NCI-H2196 treated with DMSO at 0.1 percent for 48 hours (cell line): Measurements from ENCODE around the gene ALK.

Source experiments
- DNase-seq: peaks from one replicate; lab custom pipeline; 2025; ENCODE audit not compliant: unreplicated experiment; lab: John Stamatoyannopoulos, UW

Gene ALK

DNA sequence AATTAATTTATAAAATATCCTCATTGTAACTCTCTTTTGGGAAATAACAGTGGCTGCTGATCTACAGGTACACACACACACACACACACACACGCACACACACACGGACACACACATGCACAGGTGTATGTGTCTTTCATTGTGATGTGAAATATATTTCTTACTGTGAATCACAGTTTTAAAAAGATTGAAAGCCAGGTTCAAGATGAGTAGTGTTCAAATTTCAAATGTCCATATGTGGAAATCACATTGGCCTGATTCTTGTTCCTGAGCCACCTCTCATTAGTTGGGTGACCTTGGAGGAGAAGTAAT is 372.4 kb downstream of the ALK start:
- no peak for DNase-seq

DNA sequence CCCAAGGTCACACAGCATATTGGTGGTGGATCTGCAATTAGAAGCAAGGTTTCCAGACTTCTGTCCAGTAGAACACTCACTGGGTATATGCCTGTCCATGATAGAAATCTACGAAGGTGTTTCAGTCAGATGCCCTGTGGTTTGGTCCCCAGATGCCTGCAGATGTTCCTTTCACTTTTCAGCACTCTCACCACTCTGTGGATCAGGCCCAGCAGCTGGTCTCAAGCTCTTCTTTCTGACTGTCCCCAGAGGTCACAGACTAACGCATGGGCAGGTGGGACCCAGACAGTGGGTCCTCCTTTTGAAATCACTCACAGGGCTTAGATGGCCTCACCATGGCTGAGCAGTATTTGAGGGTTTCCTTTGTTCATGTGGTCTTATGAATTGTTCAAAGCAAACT is 376.5 kb downstream of the ALK start:
- DNase-seq: no peak

DNA sequence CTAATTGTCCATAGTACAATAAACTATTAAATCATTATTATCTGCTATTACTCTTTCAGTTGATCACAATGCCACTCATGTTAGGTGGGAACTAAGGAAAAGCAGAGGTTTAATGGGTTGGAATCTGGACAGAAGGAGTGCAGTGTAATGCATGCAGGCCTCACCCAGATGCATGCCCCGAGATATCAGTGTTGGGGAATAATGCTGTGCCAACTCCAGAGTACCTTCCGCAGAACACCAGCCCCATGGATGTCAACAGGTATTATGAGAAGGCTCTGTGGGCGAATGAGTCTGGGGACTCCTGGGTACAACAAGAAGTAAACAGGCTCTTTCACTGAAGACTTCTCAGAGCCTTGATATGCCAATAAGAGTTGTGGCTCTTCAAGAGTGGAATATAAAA is 377.4 kb downstream of the ALK start:
- no peak for DNase-seq

DNA sequence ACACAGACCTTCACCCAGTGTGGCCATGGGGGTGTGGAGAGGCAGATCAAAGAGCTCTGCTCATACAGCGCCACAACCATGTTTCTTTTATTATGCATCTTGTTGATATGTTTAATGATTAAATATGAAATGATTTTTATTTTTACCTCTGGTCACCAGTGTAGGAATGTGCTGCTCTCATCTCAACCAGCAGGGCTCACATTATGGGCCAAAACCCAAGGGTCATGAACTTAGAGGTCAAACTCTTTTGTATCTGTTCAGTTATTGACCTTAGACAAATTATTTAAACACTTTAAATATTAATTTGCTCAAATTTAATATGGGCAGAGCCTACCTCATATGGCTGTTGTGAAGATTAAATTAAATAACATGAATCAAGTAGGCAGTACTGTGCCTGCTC is 386.2 kb downstream of the ALK start:
- DNase-seq: no peak

DNA sequence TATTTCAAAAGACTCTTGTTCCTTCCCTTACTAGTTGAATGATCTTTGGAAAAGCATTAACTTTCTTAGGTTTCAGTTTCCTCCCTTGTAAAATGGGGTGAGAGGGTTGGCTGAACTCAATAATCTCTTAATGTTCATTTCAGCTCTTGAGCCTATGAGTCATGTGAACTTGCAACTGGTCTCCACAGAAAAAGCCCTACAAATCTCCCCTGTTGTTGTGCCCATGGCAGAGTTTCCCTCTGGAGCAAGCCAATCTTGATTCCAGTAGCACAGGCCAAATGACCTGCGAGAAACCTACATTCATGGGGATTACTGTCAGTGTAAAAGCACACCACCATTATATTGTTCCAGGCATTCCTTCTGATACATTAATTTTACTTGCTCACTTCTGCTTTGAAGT is 388.9 kb downstream of the ALK start:
- DNase-seq: no peak

DNA sequence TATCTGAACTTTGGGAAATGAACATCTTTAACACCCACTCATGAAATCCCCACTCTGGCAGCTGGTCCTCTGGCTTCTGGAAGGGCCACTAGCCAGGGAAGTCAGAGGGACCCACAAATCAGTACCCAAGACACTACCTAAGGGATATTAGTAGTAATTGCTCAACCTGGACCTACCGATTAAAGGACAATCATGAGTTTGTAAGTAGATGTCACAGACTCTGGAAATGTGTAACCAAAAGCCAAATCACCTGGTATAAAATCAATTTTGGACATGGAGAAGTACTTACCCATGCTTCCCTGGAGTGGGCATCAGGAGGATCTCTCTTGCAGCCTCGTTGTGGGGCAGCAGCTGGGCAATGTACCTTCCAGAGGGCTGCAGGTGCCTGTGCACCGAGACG is 389.8 kb downstream of the ALK start:
- DNase-seq: no peak

DNA sequence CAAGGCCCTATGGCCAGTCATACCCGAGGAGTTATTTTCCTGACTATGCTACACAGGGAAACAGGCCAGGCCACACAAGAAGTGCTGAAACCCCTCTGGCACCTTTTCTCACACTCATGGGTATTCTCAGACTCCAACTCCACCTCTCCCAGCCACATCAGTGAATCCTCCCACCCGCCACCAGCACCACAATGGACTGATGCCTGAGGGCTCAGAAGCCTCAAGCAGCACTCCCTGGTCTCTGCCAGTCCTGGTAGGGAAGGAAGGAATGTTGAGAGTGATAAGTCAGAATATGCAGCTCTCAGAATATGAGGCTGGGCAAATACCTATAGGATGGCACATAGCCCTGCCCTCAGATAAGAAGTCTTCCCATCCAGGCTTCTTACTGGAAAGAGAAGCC is 391.1 kb downstream of the ALK start:
- DNase-seq: no peak

DNA sequence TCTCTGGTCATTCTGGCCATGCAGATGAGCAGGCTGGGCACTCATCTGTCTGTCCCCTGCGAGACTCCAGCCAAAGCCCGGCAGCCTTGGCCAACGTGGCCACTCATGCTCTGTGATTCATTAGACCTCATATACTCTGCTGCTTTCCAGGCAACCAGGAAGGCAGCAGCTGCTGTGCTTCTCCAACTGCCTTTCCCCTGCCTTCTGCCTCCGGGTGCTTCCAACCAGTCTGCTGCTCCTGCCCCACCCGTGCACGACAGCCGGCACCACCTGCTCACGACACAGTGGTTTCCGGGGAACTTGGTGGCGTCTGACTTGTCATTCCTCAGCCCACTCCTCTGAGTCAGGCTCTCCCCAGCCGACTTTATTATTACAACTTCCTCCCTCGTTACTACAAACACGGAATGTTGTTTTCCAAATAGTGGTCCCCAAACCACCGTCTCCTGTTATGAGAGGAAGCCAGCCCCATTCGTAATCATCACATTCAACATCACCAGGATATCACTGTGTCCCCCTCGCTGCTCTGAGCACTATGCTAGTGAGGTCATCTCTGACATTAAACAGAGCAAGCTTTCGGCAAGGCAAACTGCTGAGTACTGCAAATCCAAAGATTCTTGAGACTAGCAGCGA is 392.4 kb downstream of the ALK start:
- DNase-seq: no peak

DNA sequence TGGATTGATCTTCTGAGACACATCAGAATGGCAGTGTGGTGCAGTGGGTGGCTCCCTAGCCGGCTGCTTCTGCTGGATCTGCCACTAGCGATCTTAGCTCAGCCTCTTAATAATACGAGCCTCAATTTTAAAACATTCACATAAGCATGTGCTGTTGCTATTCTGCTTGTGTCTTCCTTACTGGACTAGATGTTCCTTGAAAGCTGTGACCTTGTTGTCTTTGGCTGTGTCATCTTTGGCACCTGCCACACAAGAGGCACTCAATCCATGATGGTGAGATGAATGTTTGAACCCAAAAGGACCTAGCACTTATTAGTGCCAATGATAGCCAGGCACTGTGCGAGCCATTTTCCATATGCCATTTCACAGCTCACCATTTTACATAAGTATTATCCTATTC is 393.0 kb downstream of the ALK start:
- DNase-seq: no peak

DNA sequence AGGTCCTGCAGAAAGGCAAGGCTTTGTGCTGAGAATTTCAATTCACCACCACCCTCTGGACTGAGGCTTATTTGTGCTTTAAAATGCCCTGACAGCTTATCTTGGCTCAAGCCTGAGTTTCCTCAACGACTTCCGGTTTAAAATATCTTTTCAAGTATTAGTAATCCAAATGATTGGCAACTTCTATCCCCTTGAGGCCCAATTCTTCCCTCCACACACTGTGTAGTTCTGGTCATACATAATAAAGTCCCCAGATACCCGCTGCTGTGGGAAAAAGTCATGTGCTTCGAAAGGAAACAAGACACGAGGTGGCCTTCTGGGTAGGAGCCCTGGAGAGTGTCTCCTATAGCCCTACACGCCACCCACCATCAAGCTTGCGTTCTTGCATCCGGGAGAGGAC is 393.4 kb downstream of the ALK start:
- DNase-seq: no peak

DNA sequence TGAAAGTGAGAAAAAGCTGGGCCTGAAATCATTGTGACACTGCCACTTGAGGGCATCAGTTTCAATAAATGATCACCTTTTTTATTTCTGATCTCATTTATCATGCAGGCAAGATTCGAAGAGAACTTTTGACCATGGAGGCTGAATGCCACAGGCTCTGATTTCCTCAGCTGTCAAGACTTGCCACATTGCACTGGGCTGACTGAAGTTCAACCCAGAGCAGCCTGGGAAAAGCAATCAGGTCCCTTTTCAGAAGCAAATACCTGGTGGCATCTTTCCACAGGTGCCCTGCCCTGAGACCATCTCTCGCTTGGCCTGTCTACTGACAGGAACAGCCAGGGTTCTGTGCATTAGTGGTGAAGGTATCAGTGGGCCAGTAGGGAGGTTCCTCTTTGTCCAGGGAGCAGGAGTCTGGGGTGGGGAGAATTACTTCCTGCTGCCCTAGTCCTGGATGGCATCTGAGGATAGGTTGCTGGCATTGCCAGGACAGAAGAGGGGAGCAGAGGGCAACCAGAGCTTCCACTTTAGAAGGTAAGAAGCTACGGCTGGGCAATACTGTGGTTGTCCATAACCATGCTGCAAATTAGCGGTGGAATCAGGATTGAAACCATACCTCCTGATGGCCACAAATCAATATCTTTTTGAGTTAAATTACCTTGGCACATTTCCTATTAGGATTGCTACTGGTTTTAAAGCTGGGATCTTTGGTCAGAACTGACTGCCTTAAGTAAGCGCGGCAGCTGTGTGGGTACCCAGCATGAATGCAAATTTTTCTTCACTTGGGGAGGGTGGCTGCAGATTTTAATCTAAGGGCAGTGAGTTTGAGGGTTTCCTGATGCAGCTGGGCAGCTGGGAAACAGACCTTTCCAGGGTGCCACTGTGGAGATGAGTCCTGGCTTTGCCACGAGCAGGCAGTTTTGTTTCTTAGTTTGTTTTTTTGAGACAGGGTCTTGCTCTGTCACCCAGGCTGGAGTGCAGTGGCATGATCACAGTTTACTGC is 394.5 kb downstream of the ALK start:
- DNase-seq: no peak

DNA sequence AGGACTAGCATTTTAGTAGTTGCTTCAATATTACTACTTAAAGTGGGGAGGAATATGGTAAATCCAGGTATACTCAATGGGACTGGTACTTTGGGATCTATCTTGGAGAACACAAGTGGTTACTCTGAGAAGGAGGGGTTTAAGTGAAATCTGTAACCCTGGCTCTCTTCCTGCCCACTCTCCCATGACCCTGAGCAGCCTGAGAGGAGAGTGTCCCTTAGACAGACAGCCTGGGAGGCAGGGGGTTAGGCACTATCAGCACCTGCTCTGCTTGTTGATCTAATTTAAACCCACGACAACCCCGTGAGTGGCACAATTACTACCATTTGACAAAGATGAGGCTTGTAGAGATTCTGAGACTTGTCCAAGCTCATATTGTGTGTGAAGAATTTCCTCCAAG is 395.5 kb downstream of the ALK start:
- DNase-seq: no peak

DNA sequence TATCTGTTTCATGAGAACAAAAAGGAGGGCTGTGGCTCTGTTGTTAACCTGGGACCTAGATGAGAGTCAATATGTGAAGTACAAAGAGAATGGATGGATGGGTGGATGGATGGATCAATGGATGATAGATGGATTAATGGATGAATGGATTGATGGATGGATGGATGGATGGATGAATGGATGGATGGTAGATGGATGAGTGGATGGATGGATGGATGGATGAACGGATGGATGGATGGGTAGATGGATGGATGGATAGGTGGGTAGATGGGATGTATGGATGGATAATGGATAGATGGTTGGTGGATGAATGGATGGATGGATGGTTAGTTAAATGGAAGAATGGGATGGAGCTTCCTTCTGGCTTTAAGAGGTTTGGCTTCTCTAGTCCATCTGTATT is 396.7 kb downstream of the ALK start:
- no peak for DNase-seq

DNA sequence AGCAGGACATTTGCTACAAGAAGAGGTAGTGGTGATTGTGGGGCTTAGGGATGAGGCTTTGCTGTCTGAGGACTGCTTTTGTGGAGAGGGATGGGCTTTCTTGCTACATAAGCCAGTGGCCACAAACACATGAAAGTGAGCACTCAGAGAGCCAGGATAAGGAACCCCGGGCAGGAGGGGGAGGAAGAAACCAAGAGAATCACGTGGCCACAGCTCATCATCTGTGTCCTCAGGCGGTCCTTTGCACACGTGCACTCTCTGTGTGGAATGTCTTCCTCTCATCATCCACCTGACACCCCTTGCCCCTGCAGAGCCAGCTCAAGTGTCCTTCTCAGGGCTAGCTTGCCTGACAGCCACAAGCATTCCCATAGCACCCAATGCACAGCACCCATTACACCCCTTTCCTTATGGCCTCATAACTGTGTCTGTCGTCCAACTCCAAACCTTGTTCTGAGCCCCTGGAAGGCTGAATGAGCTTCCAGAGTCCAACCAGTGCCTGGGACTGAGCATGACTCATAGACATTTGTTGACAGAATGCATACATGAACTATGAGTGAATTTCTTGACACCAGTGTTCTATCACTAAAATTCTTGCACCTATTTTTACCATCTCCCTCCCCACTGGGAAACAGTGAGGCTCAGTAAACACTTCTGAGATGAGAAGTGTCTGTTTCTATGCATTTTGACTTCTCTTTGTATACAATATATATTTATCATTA is 398.3 kb downstream of the ALK start:
- no peak for DNase-seq

DNA sequence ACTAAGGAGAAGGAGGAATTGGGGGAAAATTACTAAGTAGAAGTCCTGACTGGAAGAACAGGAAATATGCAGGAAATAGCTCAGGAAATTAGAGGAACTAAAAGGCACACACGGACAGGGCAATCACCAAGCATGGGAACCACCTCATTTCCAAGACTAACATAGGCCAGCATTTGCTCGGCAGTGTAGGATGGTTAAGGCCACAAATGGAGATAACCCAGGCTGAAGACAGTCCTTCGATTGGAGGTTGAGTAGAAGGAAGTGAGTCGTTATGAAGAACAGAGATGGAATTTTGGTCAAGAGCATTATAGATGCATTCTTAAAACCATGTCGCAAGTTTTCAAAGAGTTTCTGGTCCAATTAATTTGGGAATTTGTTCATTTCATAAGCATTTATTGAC is 401.4 kb downstream of the ALK start:
- DNase-seq: no peak

DNA sequence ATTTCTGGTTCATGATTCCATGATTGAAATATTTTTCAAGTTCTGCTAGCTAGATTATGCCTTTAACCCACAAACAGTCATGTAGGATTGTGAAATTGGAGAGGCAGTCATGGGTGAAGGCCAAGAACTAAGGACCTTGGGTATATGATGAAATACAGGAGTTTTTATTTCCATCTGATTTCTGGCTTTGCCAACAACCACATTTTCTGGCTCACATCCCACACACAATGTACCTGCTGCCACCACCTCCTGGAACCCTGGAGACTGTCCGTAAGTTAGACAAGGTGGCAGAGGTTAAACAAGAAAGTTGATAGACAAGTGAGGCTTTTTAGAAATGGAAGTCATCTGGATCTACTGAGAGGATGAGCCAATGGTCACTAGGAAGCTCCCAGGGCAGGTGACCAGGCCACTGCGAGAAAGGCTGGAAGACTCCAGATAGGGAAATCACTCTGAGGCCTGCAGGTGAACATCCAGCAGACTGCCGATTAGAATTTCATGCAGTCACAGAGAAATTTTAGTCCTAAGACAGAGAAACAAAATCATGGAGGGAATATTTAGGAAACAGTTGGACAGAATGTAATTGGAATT is 402.0 kb downstream of the ALK start:
- no peak for DNase-seq

DNA sequence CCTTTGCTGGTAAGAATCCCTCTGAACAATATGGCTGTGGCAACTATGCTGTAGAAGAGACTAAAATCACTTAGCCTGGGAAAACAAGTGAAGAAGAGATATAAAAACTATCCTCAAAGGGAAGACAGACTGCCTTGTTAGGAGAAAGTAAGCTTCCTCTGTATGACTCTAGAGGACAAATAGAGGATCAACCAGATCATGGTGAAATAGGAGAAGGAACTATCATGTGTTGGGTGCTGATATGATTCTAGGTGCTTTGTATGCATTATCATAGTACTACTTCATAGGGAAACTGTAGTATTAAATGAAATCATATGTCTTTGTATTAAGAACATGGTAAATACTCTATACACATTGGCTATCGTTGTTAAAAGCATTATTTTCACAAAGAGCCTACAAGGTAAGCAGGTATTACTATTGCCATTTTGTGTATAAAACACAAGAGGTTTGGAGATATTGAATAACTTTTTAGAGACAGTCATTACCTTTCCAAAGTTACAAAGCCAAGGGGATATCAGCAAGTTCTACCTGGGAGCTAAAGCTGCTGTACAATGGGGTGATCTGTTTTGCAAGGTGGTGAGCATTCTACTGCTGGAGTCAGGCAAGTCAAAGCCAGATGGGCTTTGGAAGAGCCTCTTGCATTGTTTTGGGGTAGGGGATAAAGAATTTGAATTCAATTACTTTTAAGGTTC is 402.6 kb downstream of the ALK start:
- DNase-seq: no peak

DNA sequence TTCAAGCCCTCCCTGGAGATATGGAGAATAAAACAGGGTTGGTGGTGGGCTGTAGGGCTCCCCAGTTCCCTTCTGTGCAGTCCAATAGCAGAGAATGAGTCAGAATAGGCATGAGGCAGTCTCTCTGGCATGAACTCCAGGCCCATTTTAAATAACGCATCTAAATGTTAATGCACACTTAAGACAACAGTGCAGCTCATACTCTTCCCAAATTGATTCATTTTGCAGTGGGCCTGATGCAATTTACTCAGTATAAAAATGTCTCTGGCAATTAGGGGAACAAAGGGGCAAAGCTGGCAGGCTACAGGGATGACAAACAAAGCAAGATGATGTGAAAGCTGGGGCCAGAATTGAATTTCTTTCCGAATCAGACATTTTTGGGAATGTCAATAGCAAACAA is 403.4 kb downstream of the ALK start:
- no peak for DNase-seq

DNA sequence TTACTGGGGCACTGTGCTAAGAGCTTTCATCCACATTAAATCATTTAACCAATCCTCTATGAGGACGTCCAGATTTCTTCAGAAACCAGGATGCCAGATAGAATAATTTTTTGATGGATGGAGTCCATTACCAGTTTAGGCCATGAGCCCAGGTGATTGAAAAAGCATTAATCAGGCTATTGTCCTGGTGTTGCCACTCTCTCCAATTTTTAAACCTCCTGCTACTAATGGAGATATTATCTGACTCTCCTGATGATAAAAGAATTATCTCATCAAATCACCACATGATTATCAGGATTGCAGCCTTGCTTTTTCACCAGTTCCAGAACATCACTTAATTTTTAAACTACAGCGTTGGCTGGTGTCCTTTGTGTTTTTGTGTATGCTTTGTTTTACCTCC is 404.0 kb downstream of the ALK start:
- no peak for DNase-seq

DNA sequence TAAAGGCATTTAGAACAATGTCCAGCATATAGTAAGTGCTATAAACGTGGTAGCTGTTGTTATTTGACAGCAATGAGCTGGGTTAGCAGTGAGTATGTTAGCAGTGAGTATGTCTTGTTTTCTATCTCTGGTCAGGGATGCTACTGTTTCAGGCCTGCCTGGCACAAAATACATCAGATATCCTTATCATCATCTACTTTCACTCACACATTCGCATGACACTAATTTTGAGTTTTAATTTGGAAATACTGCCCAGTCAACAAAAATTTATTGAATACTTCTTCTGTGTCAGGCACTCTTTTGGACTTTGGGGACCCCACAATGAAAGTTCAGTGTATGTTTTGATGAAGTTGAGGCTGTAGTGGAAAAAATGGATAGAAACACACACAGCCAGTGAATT is 404.6 kb downstream of the ALK start:
- DNase-seq: no peak

DNA sequence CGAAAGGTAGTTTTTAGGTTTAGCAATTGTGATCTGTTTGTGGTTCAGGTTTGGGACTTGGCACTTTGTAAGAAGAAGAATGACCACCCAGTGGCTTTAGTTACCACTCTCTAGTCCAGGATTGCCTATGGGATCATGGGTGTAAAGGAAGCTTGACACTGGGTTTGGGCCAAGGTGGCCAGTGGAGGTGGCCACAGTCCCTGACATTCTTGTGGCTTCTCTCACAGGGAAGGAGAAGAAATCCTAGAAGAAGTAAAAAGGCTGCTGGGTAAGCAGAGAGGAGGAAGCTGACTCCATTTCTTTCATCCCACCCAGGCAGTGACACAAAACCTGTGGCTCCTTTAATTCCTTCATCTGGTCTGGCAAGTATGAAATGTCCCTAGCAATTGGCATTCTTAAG is 411.5 kb downstream of the ALK start:
- no peak for DNase-seq
